HCT116 (cell line): ENCODE results near the gene SYT9.

Experiments used
- CTCF ChIP-seq, 3 experiments: fragments of 200-600 bp in 1 of 3; sonication (generic) in 1 of 3; IDR thresholded peaks in 2 of 3; conservative IDR thresholded peaks in 1 of 3; 2 replicates each; pipeline ENCODE4 v1.5.1; 2012 to 2017; ENCODE audit warnings: low read depth in 2 of 3, low read length in 2 of 3, antibody characterized with exemption in 1 of 3, borderline replicate concordance in 1 of 3, control low read depth in 1 of 3, mild to moderate bottlenecking in 1 of 3, mixed read lengths in 1 of 3, mixed run types in 1 of 3, moderate library complexity in 1 of 3; ENCODE audit not compliant: insufficient read depth in 1 of 3
- MAX ChIP-seq: IDR thresholded peaks from 2 replicates; pipeline ENCODE4 v1.6.1; 2012
- POLR2A ChIP-seq: IDR thresholded peaks from 2 replicates; pipeline ENCODE4 v1.7.0; 2011; ENCODE audit warnings: borderline replicate concordance; ENCODE audit not compliant: insufficient read depth, insufficient read length; ENCODE audit errors: extremely low read depth
- POLR2AphosphoS5 ChIP-seq: IDR thresholded peaks from 2 replicates; pipeline ENCODE4 v1.6.1; 2011; ENCODE audit warnings: mild to moderate bottlenecking, low read depth, low read length, moderate library complexity
- SIN3A ChIP-seq: IDR thresholded peaks from 2 replicates; pipeline ENCODE4 v1.6.1; 2012; ENCODE audit warnings: low read depth
- ZNF274 ChIP-seq: fragments of 200-500 bp; sonication (Bioruptor generic); IDR thresholded peaks from 2 replicates; pipeline ENCODE4 v1.6.1; 2014; ENCODE audit warnings: mild to moderate bottlenecking, low read depth, low read length, inconsistent platforms

GRCh38 chr11:7281079-7281478 lies 29.4 kb downstream of the SYT9 start:
- TF ChIP-seq SIN3A (no peak), POLR2AphosphoS5 (no peak), CTCF (IDR thresholded peaks at IDR 0.05 in 2 of 3, conservative IDR thresholded peaks at IDR 0.05 in 1 of 3; ENCODE audit: borderline replicate concordance in 1 of 3, insufficient read depth in 1 of 3, low read depth in 2 of 3, low read length in 2 of 3) (no peak), ZNF274 (no peak), MAX (no peak), POLR2A (no peak)
